ENCODE data around the gene SLC6A20. TPM values are rescaled to one million over a fixed set of nuclear protein-coding genes. Genes with fewer than 3 reads are reported as not detected.

SLC6A20 gene
- total and polyA plus RNA-seq, 2 donors, result 0.10 to 0.16 TPM

- 49% methylated on average over 3 of the region's 3 CpGs for WGBS
- Histone ChIP-seq H3K4me3 (ENCODE audit: low read depth, low read length) (no peak overlapping the region), H3K36me3 (ENCODE audit: insufficient read depth) (no peaks in the 10 kb centered on the region), H3K4me1 (ENCODE audit: insufficient read depth) (peaks cover 1% of the 10 kb centered on the region), H3K27ac (ENCODE audit: low read depth) (no peak overlapping the region)
- no peak for DNase-seq (ENCODE audit: extremely low spot score)
Measured at GRCh38 chr3:45816544-45816943, 20.2 kb upstream of the SLC6A20 start.

GRCh38 chr3:45814322-45814721, 18.0 kb upstream of the SLC6A20 start:
- Histone ChIP-seq H3K36me3 (ENCODE audit: insufficient read depth) (no peaks in the 10 kb centered on the region), H3K4me1 (ENCODE audit: insufficient read depth) (peaks cover 1% of the 10 kb centered on the region), H3K4me3 (ENCODE audit: low read depth, low read length) (no peak overlapping the region), H3K27ac (ENCODE audit: low read depth) (no peak overlapping the region)
- 93% methylated on average over 4 of the region's 4 CpGs for WGBS
- no peak for DNase-seq (ENCODE audit: extremely low spot score)

- Histone ChIP-seq H3K27ac (ENCODE audit: low read depth) (no peak overlapping the region), H3K36me3 (ENCODE audit: insufficient read depth) (no peaks in the 10 kb centered on the region), H3K4me1 (ENCODE audit: insufficient read depth) (no peaks in the 10 kb centered on the region), H3K4me3 (ENCODE audit: low read depth, low read length) (no peak overlapping the region)
- 67% methylated on average over 10 of the region's 10 CpGs for WGBS
- DNase-seq (ENCODE audit: extremely low spot score), result no peak
Measured at GRCh38 chr3:45807681-45808540, 11.6 kb upstream of the SLC6A20 start.

- H3K27ac ChIP-seq (ENCODE audit: low read depth), result no peak overlapping the region
- no peak for DNase-seq (ENCODE audit: extremely low spot score)
- no peaks in the 10 kb centered on the region for H3K36me3 ChIP-seq (ENCODE audit: insufficient read depth)
- WGBS, result 92% methylated on average over 3 of the region's 3 CpGs
- H3K4me3 ChIP-seq (ENCODE audit: low read depth, low read length), result no peak overlapping the region
- H3K4me1 ChIP-seq (ENCODE audit: insufficient read depth), result no peaks in the 10 kb centered on the region
Measured at GRCh38 chr3:45807133-45807532, 10.8 kb upstream of the SLC6A20 start.

- Histone ChIP-seq H3K27ac (ENCODE audit: low read depth) (no peak overlapping the region), H3K4me3 (ENCODE audit: low read depth, low read length) (no peak overlapping the region), H3K4me1 (ENCODE audit: insufficient read depth) (no peaks in the 10 kb centered on the region), H3K36me3 (ENCODE audit: insufficient read depth) (no peaks in the 10 kb centered on the region)
- 94% methylated on average over 3 of the region's 3 CpGs for WGBS
- no peak for DNase-seq (ENCODE audit: extremely low spot score)
Measured at GRCh38 chr3:45806072-45806471, 9.7 kb upstream of the SLC6A20 start.

- DNase-seq (ENCODE audit: extremely low spot score), result no peak
- Histone ChIP-seq H3K27ac (ENCODE audit: low read depth) (no peak overlapping the region), H3K4me3 (ENCODE audit: low read depth, low read length) (no peak overlapping the region), H3K36me3 (ENCODE audit: insufficient read depth) (no peaks in the 10 kb centered on the region), H3K4me1 (ENCODE audit: insufficient read depth) (no peaks in the 10 kb centered on the region)
- WGBS, result 95% methylated on average over 5 of the region's 5 CpGs
Measured at GRCh38 chr3:45803252-45803935, 7.1 kb upstream of the SLC6A20 start.

GRCh38 chr3:45802146-45802545, 5.8 kb upstream of the SLC6A20 start:
- DNase-seq (ENCODE audit: extremely low spot score), result no peak
- H3K27ac ChIP-seq (ENCODE audit: low read depth), result no peak overlapping the region
- 93% methylated on average over 9 of the region's 9 CpGs for WGBS
- no peaks in the 10 kb centered on the region for H3K36me3 ChIP-seq (ENCODE audit: insufficient read depth)
- no peak overlapping the region for H3K4me3 ChIP-seq (ENCODE audit: low read depth, low read length)
- no peaks in the 10 kb centered on the region for H3K4me1 ChIP-seq (ENCODE audit: insufficient read depth)

- H3K4me1 ChIP-seq (ENCODE audit: insufficient read depth), result no peaks in the 10 kb centered on the region
- no peaks in the 10 kb centered on the region for H3K36me3 ChIP-seq (ENCODE audit: insufficient read depth)
- 66% methylated on average over 4 of the region's 4 CpGs for WGBS
- H3K27ac ChIP-seq (ENCODE audit: low read depth), result no peak overlapping the region
- no peak for DNase-seq (ENCODE audit: extremely low spot score)
- no peak overlapping the region for H3K4me3 ChIP-seq (ENCODE audit: low read depth, low read length)
Measured at GRCh38 chr3:45800611-45801010, 4.3 kb upstream of the SLC6A20 start.

GRCh38 chr3:45799586-45799985, 3.2 kb upstream of the SLC6A20 start:
- Histone ChIP-seq H3K36me3 (ENCODE audit: insufficient read depth) (no peaks in the 10 kb centered on the region), H3K4me3 (ENCODE audit: low read depth, low read length) (no peak overlapping the region), H3K27ac (ENCODE audit: low read depth) (no peak overlapping the region), H3K4me1 (ENCODE audit: insufficient read depth) (no peaks in the 10 kb centered on the region)
- 93% methylated on average over 2 of the region's 2 CpGs for WGBS
- DNase-seq (ENCODE audit: extremely low spot score), result no peak

- Histone ChIP-seq H3K4me3 (ENCODE audit: low read depth, low read length) (no peak overlapping the region), H3K27ac (ENCODE audit: low read depth) (no peak overlapping the region), H3K4me1 (ENCODE audit: insufficient read depth) (no peaks in the 10 kb centered on the region), H3K36me3 (ENCODE audit: insufficient read depth) (no peaks in the 10 kb centered on the region)
- WGBS, result 63% methylated on average over 4 of the region's 4 CpGs
- no peak for DNase-seq (ENCODE audit: extremely low spot score)
Measured at GRCh38 chr3:45798034-45798433, 1.7 kb upstream of the SLC6A20 start.

GRCh38 chr3:45796902-45797637, 734 bp upstream of the SLC6A20 start:
- no peak for DNase-seq (ENCODE audit: extremely low spot score)
- WGBS, result 55% methylated on average over 13 of the region's 13 CpGs
- H3K4me3 ChIP-seq (ENCODE audit: low read depth, low read length), result peak overlapping the region; percentile 33

GRCh38 chr3:45795509-45795881, 841 bp downstream of the SLC6A20 start:
- Histone ChIP-seq H3K4me1 (ENCODE audit: insufficient read depth) (no peaks in the 10 kb centered on the region), H3K4me3 (ENCODE audit: low read depth, low read length) (no peak overlapping the region), H3K36me3 (ENCODE audit: insufficient read depth) (no peaks in the 10 kb centered on the region), H3K27ac (ENCODE audit: low read depth) (no peak overlapping the region)
- no peak for DNase-seq (ENCODE audit: extremely low spot score)
- WGBS, result 24% methylated on average over 14 of the region's 14 CpGs

More at GRCh38 chr3:45796902-45797637, 734 bp upstream of the SLC6A20 start:
- no peaks in the 10 kb centered on the region for H3K36me3 ChIP-seq (ENCODE audit: insufficient read depth)
- no peak overlapping the region for H3K27ac ChIP-seq (ENCODE audit: low read depth)
- H3K4me1 ChIP-seq (ENCODE audit: insufficient read depth), result no peaks in the 10 kb centered on the region

GRCh38 chr3:45794660-45795059, 1.7 kb downstream of the SLC6A20 start:
- no peaks in the 10 kb centered on the region for H3K36me3 ChIP-seq (ENCODE audit: insufficient read depth)
- no peak for DNase-seq (ENCODE audit: extremely low spot score)
- WGBS, result 90% methylated on average over 1 of the region's 1 CpG
- no peak overlapping the region for H3K27ac ChIP-seq (ENCODE audit: low read depth)
- no peak overlapping the region for H3K4me3 ChIP-seq (ENCODE audit: low read depth, low read length)
- no peaks in the 10 kb centered on the region for H3K4me1 ChIP-seq (ENCODE audit: insufficient read depth)

- H3K4me1 ChIP-seq (ENCODE audit: insufficient read depth), result no peaks in the 10 kb centered on the region
- H3K4me3 ChIP-seq (ENCODE audit: low read depth, low read length), result no peak overlapping the region
- no peaks in the 10 kb centered on the region for H3K36me3 ChIP-seq (ENCODE audit: insufficient read depth)
- no peak for DNase-seq (ENCODE audit: extremely low spot score)
- H3K27ac ChIP-seq (ENCODE audit: low read depth), result no peak overlapping the region
- 93% methylated on average over 5 of the region's 5 CpGs for WGBS
Measured at GRCh38 chr3:45794177-45794560, 2.2 kb downstream of the SLC6A20 start.

All from urinary bladder (tissue), 4 donors.